ENCODE results near the gene SIRT7.

SIRT7 gene

GRCh38 chr17:81931557-81932332, 13.8 kb upstream of the SIRT7 start:
- DNase-seq, result no peak

GRCh38 chr17:81931189-81931556, 13.2 kb upstream of the SIRT7 start:
- no peak for DNase-seq

DNA sequence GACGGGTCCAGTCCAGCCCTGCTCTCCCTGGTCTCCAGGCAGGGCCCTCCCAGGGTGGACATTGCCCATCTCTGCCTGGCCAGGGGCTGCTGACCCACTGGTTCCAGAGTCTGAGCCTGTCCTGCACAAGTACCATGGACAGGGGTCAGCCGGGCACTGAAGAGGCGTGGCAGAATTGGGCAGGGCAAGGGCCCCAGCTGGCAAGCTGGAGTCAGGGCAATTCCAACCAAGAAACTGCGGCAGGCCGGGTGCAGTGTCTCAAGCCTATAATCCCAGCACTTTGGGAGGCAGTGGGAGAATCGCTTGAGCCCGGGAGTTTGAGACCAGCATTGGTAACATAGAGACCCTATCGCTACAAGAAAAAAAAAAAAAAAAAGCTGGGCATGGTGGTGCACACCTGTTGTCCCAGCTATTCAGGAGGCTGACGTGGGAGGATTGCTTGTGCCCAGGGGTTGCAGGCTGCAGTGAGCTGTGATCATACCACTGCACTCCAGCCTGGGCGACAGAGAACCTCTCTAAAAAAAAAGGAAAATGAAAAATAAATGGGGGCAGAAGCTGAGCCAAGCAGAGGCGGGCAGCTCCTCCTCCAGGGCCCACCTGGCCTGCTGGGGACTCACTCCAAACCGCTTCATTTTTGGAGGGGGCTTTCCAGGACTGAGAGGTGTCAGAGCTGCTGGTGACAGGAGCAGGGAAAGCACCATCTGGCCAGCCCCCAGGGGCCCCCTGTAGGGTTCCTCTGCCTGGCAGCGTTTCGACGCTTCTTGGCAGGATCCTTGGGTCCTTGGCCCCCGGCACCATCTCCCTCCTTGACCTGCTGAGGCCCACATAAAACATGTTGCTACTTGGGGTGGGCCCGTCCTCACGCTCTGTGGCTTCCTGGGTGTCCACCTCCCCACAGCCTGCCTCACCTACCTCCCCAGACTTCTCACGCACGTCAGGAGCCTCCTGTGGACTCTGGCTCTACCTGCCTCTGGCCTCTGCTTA, 12.5 kb upstream of the SIRT7 start:
- DNase-seq, result no peak

- DNase-seq, result no peak
These were observed 11.5 kb upstream of the SIRT7 start for GRCh38 chr17:81929253-81930141.

GRCh38 chr17:81928544-81929252, 10.7 kb upstream of the SIRT7 start:
- no peak for DNase-seq

GRCh38 chr17:81927653-81928543, 9.9 kb upstream of the SIRT7 start, which contains the start of gene MAFG:
Gene MAFG (minus strand): TSS chr17:81927735. CDS start chr17:81923185, 4,550 bp downstream.
- DNase-seq, result peak; percentile 87

- DNase-seq, result no peak
These were observed 9.2 kb upstream of the SIRT7 start for GRCh38 chr17:81927152-81927652.

- DNase-seq, result peak; percentile 46
These were observed 8.6 kb upstream of the SIRT7 start for GRCh38 chr17:81926451-81927151.

DNA sequence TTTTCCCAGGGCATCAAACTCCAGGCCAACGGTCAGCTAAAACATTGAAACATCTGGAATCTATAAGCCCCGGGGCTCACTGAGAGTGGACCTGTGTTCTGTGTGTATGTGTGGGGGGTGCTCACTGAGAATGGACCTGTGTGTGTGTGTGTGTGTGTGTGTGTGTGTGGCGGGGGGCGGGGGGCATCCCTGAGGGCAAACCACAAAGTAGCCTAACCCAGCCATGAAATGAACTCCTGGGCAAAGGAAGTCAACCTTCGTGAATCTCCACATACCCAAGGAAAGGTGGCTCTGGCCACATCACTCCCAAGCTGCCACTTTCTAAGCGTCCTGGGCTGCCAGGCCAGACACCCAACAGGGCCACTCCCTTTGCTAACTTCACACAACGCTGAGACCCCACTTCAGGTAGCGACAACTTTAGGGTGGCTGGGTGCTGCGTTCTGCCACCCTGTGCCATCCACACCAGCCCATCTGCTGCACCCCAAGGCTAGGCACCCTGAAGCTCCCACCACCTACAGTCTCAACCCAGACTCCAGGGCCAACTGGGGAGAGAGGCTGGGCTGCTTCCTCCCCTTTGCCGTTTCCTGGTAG, 8.0 kb upstream of the SIRT7 start:
- DNase-seq, result no peak

GRCh38 chr17:81924557-81925532, 6.9 kb upstream of the SIRT7 start:
- no peak for DNase-seq

DNA sequence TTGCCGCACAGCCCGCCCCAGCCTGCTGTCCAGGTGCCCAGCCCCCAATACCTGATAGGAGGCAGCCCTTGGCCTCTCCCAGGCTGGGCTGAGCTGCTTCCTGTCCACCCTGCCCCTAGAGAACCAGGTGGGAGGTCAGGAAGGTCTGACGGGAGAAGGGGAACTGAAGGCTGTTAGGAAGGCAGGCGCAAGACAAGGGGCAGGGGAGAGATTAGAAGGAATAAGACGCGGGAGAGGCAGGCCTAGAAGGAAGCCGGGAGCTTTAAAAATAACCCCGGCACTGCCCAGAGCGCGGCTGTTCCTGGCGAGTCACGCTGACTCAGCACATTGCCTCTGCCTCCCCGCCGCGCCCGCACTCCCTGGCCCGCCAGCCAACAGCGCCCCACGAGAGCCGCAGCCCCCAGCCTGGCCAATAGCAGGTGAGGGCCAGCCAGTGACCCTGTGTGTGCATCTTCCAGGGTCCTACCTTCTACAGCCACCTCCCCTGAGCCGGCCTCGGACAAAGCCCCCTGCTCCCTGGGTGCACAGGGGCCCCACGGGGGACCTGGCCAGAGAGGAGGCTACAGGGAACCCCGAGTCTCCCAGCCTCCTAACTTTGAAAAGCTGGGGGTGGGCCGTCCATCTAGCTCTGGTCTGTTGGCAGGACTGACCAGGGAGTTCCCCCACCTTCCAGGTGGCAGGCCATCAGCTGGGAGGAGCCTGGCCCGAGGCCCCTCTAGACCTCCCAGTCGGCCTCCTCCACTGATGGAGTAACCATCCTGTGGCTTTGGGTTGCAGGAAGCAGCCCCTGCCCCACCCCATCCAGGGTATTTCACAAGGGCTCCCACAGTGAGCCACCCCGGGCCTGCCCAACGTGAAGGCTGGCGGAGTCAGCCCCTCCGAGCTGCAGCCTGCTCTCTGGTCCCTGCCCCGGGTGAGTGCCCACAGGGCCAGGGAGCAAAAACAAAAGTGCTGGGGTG, 5.6 kb upstream of the SIRT7 start:
- DNase-seq, result no peak

- no peak for DNase-seq
These were observed 4.8 kb upstream of the SIRT7 start for GRCh38 chr17:81922566-81923301.

- DNase-seq, result no peak
These were observed 4.1 kb upstream of the SIRT7 start for GRCh38 chr17:81921996-81922565.

DNA sequence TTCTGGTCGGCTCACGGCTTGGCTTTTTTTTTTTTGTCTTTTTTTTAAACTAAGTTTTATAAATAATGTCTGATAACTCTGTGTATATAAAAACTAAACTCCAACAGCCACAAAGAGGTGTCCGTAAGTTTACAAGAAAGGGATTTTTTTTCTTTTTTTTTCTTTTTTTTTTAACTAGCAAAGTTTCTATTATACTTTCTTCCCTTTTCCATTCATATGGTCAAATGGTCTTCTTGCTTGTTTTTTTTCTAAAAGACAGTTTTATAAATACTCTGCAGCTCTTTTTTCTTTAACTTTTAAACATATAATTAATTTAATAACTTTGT, 3.5 kb upstream of the SIRT7 start:
- DNase-seq, result no peak

DNA sequence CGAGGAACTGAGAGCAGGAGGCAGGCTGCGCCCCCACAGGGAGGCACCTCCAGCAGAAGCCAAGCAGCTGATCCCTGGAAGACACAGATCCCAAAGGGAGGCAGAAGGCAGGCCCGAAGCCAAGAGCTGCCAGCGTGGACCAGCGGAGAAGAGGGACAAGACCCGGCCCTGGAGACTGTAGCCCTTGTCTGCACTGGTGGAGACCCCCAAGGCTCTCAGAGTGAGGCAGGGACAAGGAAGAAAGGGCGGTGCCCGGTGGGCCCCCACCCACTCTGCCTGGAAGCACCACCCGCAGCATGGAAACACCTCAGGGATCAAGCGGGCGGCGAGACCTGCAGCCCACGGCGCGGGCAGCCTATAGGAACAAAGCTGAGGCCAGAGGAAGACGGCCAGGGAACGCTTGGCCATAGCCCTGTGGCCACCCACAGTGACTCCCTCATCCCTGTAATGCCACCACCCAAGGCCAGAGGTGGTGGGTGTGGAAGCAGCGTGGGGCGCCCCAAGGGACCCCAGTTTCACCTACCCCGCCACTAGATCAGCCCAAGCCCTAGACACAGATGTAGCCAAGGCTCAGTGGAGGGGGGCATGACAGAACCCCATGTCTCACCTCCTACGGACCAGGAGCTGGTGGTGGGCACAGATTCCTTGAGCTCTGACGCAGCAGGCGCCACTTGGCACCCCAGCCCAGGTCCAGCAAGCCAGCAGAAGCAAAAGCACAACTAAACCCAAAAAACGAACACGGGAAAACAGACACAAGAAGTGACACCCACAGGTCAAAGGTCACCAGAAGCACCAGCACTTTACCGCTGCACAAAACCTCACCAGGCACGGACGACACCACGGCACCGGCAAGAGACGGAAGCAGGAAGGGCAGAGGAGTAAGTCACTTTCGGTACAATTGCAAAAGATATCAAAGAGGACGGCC, 2.9 kb upstream of the SIRT7 start:
- DNase-seq, result no peak

All from T-helper 9 cell (primary cell).